ENCODE data around the gene ZNF107. TPM values are rescaled to one million over a fixed set of nuclear protein-coding genes. Genes with fewer than 3 reads are reported as not detected.

ZNF107 gene
- total and polyA plus RNA-seq, 8 donors = 0.92 to 9.2 (median 3.9) TPM

DNA sequence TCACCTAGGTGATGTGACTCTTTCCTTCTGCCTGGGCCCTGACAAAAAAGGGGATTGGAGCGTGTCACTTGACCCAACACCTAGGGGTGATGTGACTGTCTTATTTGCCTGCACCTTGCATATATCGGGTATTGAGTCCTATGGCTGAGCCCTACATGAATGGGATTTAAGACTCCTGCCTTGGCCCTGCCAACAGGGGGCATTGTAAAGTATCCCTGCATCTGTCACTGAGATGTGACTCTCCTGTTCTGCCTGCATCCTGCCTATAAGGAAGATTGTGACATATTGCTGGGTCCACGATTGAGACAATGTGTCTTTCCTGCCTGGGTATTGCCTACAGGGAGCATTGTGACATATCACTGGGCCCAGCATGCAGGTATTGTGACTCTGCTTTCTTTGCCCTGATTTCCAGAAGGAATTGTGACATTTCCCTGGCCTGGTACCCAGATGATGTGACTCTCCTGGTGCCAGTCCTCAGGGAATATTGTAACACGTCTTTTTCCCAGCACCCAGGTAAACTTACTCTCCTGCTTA, 14.2 kb upstream of the ZNF107 start:
- 69 to 87% (median 84%) methylated on average over 4 of the region's 4 CpGs for WGBS, 5 donors
- no peak for DNase-seq
- intact Hi-C loops (cut with DNase I; ENCODE audit: low total_unique reads) = no loop called here
- no peaks in the 10 kb centered on the region for H3K4me1 ChIP-seq
- no peaks in the 10 kb centered on the region for H3K36me3 ChIP-seq
- TF ChIP-seq EP300 (IDR thresholded peaks at IDR 0.05) = no peak
- TF ChIP-seq, protein P1, sequence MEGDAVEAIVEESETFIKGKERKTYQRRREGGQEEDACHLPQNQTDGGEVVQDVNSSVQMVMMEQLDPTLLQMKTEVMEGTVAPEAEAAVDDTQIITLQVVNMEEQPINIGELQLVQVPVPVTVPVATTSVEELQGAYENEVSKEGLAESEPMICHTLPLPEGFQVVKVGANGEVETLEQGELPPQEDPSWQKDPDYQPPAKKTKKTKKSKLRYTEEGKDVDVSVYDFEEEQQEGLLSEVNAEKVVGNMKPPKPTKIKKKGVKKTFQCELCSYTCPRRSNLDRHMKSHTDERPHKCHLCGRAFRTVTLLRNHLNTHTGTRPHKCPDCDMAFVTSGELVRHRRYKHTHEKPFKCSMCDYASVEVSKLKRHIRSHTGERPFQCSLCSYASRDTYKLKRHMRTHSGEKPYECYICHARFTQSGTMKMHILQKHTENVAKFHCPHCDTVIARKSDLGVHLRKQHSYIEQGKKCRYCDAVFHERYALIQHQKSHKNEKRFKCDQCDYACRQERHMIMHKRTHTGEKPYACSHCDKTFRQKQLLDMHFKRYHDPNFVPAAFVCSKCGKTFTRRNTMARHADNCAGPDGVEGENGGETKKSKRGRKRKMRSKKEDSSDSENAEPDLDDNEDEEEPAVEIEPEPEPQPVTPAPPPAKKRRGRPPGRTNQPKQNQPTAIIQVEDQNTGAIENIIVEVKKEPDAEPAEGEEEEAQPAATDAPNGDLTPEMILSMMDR (IDR thresholded peaks at IDR 0.05) = no peak
- TF ChIP-seq POLR2A (IDR thresholded peaks at IDR 0.05) = no peak
- TF ChIP-seq POLR2AphosphoS5 (IDR thresholded peaks at IDR 0.05) = no peak
- peaks cover 0 to 4% (median 0%) of the 10 kb centered on the region in 4 donors for H3K9me3 ChIP-seq
- H3K27me3 ChIP-seq = no peaks in the 10 kb centered on the region
- no peak overlapping the region for H3K27ac ChIP-seq
- H3K4me3 ChIP-seq = no peak overlapping the region

DNA sequence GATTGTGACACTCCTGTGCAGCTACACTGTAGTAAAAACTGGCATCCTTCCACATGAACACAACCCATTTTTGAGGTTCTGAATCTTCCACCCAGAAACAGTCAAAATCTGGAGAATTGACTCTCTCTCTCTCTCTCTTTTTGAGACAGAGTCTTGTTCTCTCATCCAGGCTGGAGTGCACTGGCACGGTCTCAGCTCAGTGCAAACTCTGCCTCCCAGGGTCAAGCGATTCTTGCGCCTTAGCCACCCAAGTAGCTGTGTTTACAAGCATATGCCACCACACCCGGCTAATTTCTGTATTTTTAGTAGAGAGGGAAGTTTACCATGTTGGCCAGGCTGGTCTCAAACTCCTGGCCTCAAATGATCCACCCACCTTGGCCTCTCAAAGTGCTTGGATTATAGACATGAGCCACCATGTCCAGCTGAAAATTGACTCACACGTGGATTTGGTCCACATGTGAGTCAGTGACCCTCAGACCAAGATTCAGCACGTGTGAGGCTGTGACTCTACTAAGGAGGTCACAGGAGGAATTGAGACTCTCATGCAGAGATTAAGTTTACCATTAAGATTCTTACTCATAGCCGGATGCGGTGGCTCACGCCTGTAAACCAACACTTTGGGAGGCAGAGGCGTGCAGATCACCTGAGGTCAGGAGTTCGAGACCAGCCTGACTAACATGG, 12.1 kb upstream of the ZNF107 start:
- 82 to 92% (median 86%) methylated on average over 10 to 11 of the region's 11 CpGs for WGBS, 5 donors
- intact Hi-C loops (cut with DNase I; ENCODE audit: low total_unique reads) = no loop called here
- no peak for DNase-seq
- Histone ChIP-seq H3K27me3 (no peaks in the 10 kb centered on the region), H3K9me3 (peaks cover 0 to 4% (median 0%) of the 10 kb centered on the region in 4 donors), H3K4me1 (no peaks in the 10 kb centered on the region), H3K4me3 (no peak overlapping the region), H3K36me3 (no peaks in the 10 kb centered on the region), H3K27ac (no peak overlapping the region)
- no peak for TF ChIP-seq POLR2A (IDR thresholded peaks at IDR 0.05)
- TF ChIP-seq POLR2AphosphoS5 (IDR thresholded peaks at IDR 0.05) = no peak
- TF ChIP-seq, protein P1 (IDR thresholded peaks at IDR 0.05) = no peak
- no peak for TF ChIP-seq EP300 (IDR thresholded peaks at IDR 0.05)

DNA sequence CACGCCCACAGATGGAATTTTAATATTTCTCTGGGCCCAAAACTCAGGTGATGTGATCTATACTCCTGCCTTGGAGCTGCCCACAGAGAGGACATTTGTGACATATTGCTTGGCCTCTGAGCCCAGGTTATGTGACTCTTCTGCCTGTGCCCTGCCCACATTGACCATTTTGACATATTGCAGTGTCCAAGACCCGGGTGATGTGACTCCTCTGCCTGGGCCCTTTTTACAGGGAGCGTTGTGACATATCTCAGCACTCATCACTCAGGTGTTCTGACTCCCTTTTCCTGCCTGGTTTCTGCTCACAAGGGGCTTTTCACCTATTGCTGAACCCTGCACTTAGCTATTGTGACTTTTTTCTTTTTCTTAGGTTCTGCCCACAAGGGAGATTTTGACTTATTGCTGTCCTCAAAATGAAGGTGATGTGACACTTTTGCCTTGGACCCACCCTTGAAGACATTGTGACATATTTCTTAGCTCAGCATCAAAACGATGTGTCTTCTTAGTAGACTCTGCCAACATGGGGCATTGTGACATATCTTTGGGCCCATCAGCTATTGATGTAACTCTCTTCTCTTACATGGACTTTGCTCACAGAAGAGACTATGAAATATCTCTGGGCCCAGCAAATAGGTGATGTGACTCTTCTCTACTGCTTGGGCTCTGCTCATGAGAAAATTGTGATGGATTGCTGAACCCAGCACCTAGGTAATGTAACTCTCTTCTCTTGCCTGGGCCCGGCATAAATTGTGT, 11.0 kb upstream of the ZNF107 start:
- WGBS, 5 donors = 76 to 88% (median 82%) methylated on average over 5 of the region's 5 CpGs
- Histone ChIP-seq H3K36me3 (no peaks in the 10 kb centered on the region), H3K9me3 (no peaks in the 10 kb centered on the region), H3K27me3 (no peaks in the 10 kb centered on the region), H3K4me1 (no peaks in the 10 kb centered on the region), H3K27ac (no peak overlapping the region), H3K4me3 (no peak overlapping the region)
- intact Hi-C loops (cut with DNase I; ENCODE audit: low total_unique reads) = no loop called here
- no peak for TF ChIP-seq POLR2AphosphoS5 (IDR thresholded peaks at IDR 0.05)
- TF ChIP-seq, protein P1 (IDR thresholded peaks at IDR 0.05) = no peak
- no peak for TF ChIP-seq EP300 (IDR thresholded peaks at IDR 0.05)
- TF ChIP-seq POLR2A (IDR thresholded peaks at IDR 0.05) = no peak
- no peak for DNase-seq

DNA sequence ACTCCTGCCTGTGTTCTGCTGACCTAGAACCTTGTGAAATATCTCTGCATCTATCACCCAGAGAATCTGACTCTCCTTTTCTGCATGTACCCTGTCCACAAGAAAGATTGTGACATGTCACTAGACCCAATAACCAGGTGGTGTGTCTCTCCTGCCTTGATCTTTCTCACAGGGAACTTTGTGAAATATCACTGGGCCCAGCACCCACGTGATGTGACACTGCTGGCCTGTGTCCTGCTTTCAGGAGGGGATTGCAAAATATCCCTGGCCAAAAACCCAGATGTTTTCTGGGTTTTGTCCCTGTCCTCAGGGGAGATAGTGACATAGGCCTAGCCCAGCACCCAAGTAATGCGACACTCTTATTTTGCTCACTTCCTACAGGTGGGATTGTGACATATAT, 10.1 kb upstream of the ZNF107 start:
- no peaks in the 10 kb centered on the region for H3K9me3 ChIP-seq
- DNase-seq = no peak
- no peaks in the 10 kb centered on the region for H3K4me1 ChIP-seq
- TF ChIP-seq EP300 (IDR thresholded peaks at IDR 0.05) = no peak
- TF ChIP-seq POLR2AphosphoS5 (IDR thresholded peaks at IDR 0.05) = no peak
- TF ChIP-seq POLR2A (IDR thresholded peaks at IDR 0.05) = no peak
- TF ChIP-seq, protein P1 (IDR thresholded peaks at IDR 0.05) = no peak
- intact Hi-C loops (cut with DNase I; ENCODE audit: low total_unique reads) = no loop called here
- no peak overlapping the region for H3K27ac ChIP-seq
- no peaks in the 10 kb centered on the region for H3K27me3 ChIP-seq
- H3K4me3 ChIP-seq = no peak overlapping the region
- WGBS, 5 donors = 50 to 66% (median 62%) methylated on average over 2 of the region's 2 CpGs
- H3K36me3 ChIP-seq = no peaks in the 10 kb centered on the region

Measured in stomach (tissue), 9 donors.